Measurements from ENCODE around the gene NRIP1. TPM values are rescaled to one million over a fixed set of nuclear protein-coding genes. Genes with fewer than 3 reads are reported as not detected.

NRIP1 gene
- total RNA-seq, 1 experiment from 2014 or later, result 29.6 TPM

GRCh38 chr21:15095326-15095725, 30.5 kb upstream of the NRIP1 start (continued):
- TF ChIP-seq TCF7L2 (IDR thresholded peaks at IDR 0.05; ENCODE audit: borderline replicate concordance, extremely low read depth, insufficient read depth, insufficient read length) (no peak), EZH2phosphoT487 (IDR thresholded peaks at IDR 0.05; ENCODE audit: borderline replicate concordance) (no peak), ZFX (IDR thresholded peaks at IDR 0.05) (no peak), EGR1 (IDR thresholded peaks at IDR 0.05; ENCODE audit: low read depth) (no peak)

GRCh38 chr21:15094706-15095105, 29.9 kb upstream of the NRIP1 start:
- no peak overlapping the region for H3K4me3 ChIP-seq (replicated peaks in 1 of 2; ENCODE audit: low read depth in 1 of 2, low read length in 2 of 2)
- ATAC-seq (no peak), DNase-seq (ENCODE audit: low read depth, low spot score) (no peak)
- H3K4me2 ChIP-seq (ENCODE audit: low read length), result no peak overlapping the region
- H3K27me3 ChIP-seq (ENCODE audit: insufficient read depth, low read length), result no peaks in the 10 kb centered on the region
- H3K9me3 ChIP-seq (ENCODE audit: control insufficient read depth in 1 of 2, insufficient read depth in 1 of 2, low read depth in 1 of 2, low read length in 2 of 2), result 0 out of 4 replicates have a peak, but pooled peaks cover 0 to 3% of the 10 kb centered on the region in 2 experiments
- intact Hi-C loops (cut with micrococcal nuclease), result no loop called here
- ChIA-PET RAD21 (ENCODE audit: low non-redundant PET in 1 of 2, low total read pairs in 2 of 2, uncharacterized antibody in 2 of 2, unreplicated experiment in 2 of 2) (no interaction called here), CTCF (no interaction called here), POLR2A (no interaction called here)
- no peaks in the 10 kb centered on the region for H3K9me2 ChIP-seq (ENCODE audit: insufficient read depth)
- no peaks in the 10 kb centered on the region for H3K4me1 ChIP-seq (ENCODE audit: control insufficient read depth in 1 of 2, insufficient read depth in 2 of 2, low read length in 2 of 2)
- no peaks in the 10 kb centered on the region for H3K36me3 ChIP-seq (ENCODE audit: control insufficient read depth in 1 of 2, insufficient read depth in 2 of 2, low read length in 2 of 2)
- BruUV-seq (replicated peaks), result no TSS peak
- H2AFZ ChIP-seq (ENCODE audit: low read depth, low read length, poor library complexity, severe bottlenecking), result no peak overlapping the region
- no peak for TF ChIP-seq EGR1 (IDR thresholded peaks at IDR 0.05; ENCODE audit: low read depth)
- TF ChIP-seq JUND (IDR thresholded peaks at IDR 0.05), result no peak
- no peak for TF ChIP-seq CEBPB (IDR thresholded peaks at IDR 0.05; ENCODE audit: low read depth)
- no peak for TF ChIP-seq ZNF274 (IDR thresholded peaks at IDR 0.05; ENCODE audit: low read depth, low read length)
- no peak for TF ChIP-seq REST (IDR thresholded peaks at IDR 0.05; ENCODE audit: low read depth)
- TF ChIP-seq ZFX (IDR thresholded peaks at IDR 0.05), result no peak
- no peak for TF ChIP-seq SP1 (IDR thresholded peaks at IDR 0.05; ENCODE audit: low read depth)
- no peak for TF ChIP-seq RAD21 (IDR thresholded peaks at IDR 0.05; ENCODE audit: low read depth)
- TF ChIP-seq YY1 (IDR thresholded peaks at IDR 0.05; ENCODE audit: extremely low read depth, insufficient replicate concordance, low read depth, low read length), result no peak
- TF ChIP-seq CBX3 (IDR thresholded peaks at IDR 0.05; ENCODE audit: low read depth), result no peak
- no peak for TF ChIP-seq MAX (IDR thresholded peaks at IDR 0.05)
- no peak for TF ChIP-seq POLR2A (IDR thresholded peaks at IDR 0.05; ENCODE audit: borderline replicate concordance, extremely low read depth, insufficient read depth, insufficient read length)
- TF ChIP-seq ATF3 (IDR thresholded peaks at IDR 0.05), result no peak
- TF ChIP-seq SIN3A (IDR thresholded peaks at IDR 0.05; ENCODE audit: low read depth), result no peak
- no peak overlapping the region for H3K9ac ChIP-seq (ENCODE audit: low read length)
- H3K79me2 ChIP-seq (ENCODE audit: insufficient read depth, low read length), result no peaks in the 10 kb centered on the region
- no peak overlapping the region for H3K27ac ChIP-seq (ENCODE audit: low read depth, low read length)
- H4K20me1 ChIP-seq (ENCODE audit: insufficient read depth), result no peaks in the 10 kb centered on the region

All from HCT116 (cell line).